HG03175 (cell line): ENCODE measurements around the gene SLC30A3.
"Not testable (repeated sequence)": the region's sequence is repeated elsewhere in the genome, so short reads cannot be mapped to it uniquely, and the experiment has no call there.

ENCODE experiments used
- ATAC-seq: cut with Tn5 transposase; IDR thresholded peaks from one replicate; pipeline ENCODE4 v1.9.1; 2021; ENCODE audit warnings: mild to moderate bottlenecking, moderate library complexity; ENCODE audit not compliant: unreplicated experiment

Gene SLC30A3

DNA sequence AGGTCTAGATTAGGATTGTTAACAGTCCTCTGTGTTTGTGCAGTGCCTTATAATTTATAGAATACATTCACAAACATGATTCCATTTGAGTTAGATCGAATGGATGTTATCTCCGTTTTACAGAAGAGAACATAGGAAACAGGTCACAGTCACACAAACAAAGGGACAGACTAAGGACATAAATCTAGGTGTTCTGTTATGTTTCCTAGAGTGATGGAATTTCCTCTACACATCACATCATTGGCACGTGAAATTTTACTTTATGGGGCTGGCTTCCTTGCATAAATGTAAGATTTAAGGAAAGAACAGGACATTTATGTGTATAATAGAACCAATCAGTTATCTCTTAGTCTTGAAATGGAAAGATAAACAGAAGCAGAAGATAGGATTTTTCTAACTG is 25.8 kb upstream of the SLC30A3 start:
- no peak for ATAC-seq

DNA sequence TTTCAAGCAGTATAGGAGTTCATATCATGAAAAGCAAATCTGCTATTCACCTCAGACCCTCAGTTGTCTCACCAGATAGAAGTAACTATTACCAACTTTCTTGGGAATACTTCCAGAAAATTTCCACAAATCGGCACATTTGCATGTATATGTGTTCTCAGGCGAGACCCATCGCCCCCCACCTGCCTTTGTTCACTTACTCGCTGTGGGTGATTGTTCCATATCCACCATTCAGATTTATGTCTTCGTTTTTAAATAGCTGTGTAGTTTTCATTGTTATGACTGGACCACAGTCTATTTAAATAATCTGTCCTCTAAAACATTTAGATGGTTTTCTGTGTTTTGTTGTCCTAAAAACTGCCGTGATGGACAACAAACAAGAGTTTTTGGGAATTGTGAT is 22.6 kb upstream of the SLC30A3 start:
- no peak for ATAC-seq

GRCh38 chr2:27284996-27285395 is 22.1 kb upstream of the SLC30A3 start:
- no peak for ATAC-seq

GRCh38 chr2:27282892-27283291 is 20.0 kb upstream of the SLC30A3 start:
- no peak for ATAC-seq

DNA sequence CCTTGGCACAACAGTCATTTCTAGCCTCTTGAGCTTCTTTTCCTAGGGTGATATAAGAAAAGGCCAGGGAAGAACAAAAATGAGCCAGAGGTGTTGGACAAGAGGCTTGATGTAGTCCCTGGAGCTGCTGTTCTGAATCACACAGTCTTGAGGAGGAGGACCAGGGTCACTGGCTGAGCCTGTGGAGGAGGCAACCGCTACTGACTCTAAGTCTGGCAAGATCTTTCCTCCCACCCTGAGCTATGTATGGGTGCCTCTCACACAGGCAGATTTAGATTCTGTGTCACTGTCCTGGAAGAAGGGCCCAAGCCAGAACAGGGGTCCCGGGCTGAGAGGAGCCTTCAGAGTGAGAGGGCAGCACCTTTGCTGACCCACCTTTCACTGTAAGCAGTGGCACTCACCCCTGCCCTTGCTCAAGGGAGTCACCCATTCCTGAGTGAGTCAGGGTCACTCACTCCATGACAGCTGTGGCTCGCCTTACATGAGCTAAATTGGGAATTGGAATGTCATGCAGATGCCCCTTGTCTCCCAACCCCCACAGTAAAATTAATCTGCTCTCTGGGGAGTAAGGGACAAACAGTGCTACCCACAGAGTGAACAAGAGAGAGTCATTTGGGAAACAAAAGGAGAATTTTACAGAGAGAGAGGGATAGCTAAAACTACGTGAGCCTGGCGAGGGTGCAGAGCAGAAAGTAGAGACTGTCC is 19.2 kb upstream of the SLC30A3 start, which contains the start of gene TRIM54:
Gene TRIM54, plus strand, starts transcription at position 575 of the 705 bp plus-strand sequence. CDS start 303 bp downstream, outside the sequence.
- no peak for ATAC-seq

DNA sequence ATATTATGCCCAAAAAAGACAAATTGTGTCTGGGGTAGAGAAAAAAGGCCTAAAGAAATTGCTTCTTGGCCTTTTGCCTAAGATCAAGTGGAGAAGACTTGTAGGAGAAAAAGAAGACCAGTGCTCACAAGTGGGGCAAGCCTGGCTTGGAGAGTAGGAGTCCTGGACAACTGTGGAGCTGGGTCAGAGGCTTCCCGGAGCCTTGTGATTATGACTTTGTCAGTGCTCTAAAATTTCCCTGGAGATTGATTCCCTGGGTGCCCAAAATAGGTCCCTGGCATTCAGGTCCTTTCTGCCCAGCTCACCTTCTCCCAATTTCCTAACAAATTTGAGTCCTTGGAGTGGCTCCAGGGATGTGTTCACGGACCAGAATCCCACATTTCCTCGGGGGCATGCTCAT is 18.6 kb upstream of the SLC30A3 start:
- ATAC-seq, result no peak

GRCh38 chr2:27280826-27281225 is 18.0 kb upstream of the SLC30A3 start:
- no peak for ATAC-seq

GRCh38 chr2:27278010-27278409 is 15.2 kb upstream of the SLC30A3 start:
- ATAC-seq, result no peak

GRCh38 chr2:27275211-27276150 is 12.6 kb upstream of the SLC30A3 start, which contains the start of gene DNAJC5G:
TSS of gene DNAJC5G (plus strand) at chr2:27275433. CDS start at chr2:27276729, 1,296 bp downstream.
- ATAC-seq, result no peak

GRCh38 chr2:27272537-27273522 is 10.0 kb upstream of the SLC30A3 start:
- ATAC-seq, result not testable (repeated sequence)

DNA sequence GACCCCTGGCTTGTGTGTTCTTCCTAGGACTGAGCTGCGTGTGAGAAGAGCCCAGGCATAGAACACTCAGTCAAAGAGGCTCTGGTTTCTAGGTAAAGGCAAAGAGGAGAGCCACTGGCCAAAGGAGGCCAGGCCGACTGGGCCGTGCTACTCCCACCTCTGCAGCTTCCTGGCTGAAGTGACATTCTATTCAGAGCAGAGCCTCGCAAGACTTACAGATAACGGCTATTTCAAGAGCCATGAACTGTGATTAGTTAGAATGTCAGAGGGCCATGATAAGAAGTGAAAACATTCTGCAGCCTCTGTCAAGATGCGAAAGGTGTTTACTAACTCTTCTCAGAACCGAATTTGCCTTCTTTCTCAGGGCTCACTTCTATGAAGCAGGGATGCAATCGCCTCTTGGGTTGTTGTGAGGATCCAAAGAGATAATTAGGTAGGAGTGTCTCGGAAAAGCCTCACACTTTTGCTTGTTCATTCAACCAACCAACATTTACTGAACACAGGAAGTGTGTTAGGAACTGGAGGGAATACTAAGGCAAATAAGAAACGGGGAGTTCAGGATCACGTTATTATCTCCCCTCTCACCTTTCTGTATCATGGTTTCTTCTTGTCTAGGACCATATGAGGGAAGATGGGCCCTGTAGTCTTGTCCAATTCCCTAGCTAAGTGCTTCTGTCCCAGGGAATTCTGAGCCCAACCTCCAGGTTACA is 8.9 kb upstream of the SLC30A3 start:
- no peak for ATAC-seq

- ATAC-seq, result no peak
Measured at GRCh38 chr2:27270670-27271069, 7.8 kb upstream of the SLC30A3 start.

GRCh38 chr2:27270131-27270530 is 7.3 kb upstream of the SLC30A3 start:
- no peak for ATAC-seq

DNA sequence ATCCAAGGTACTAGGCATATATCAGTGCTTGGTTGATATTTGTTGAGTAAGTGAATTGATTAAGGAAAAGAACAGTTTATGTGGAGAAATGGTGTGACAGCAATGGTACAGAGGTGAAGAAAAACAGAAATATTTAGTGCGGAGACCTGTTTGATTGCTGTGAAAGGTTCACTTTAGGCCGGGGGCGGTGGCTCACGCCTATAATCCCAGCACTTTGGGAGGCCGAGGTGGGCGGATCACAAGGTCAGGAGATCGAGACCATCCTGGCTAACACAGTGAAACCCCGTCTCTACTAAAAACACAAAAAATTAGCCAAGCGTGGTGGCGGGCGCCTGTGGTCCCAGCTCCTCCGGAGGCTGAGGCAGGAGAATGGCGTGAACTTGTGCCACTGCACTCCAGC is 5.4 kb upstream of the SLC30A3 start:
- ATAC-seq, result not testable (repeated sequence)

GRCh38 chr2:27265536-27265870 is 2.7 kb upstream of the SLC30A3 start:
- no peak for ATAC-seq

- no peak for ATAC-seq
Measured at GRCh38 chr2:27264753-27265535, 2.1 kb upstream of the SLC30A3 start.

- ATAC-seq, result no peak
Measured at GRCh38 chr2:27264253-27264752, 1.5 kb upstream of the SLC30A3 start.

- no peak for ATAC-seq
Measured at GRCh38 chr2:27263287-27264252, 723 bp upstream of the SLC30A3 start.
